MV-4-11 (cell line): ENCODE data around the gene RYR2.

Source experiments
- DNase-seq: peaks from one replicate; lab custom pipeline; 2025; lab: John Stamatoyannopoulos, UW

The RYR2 gene

DNA sequence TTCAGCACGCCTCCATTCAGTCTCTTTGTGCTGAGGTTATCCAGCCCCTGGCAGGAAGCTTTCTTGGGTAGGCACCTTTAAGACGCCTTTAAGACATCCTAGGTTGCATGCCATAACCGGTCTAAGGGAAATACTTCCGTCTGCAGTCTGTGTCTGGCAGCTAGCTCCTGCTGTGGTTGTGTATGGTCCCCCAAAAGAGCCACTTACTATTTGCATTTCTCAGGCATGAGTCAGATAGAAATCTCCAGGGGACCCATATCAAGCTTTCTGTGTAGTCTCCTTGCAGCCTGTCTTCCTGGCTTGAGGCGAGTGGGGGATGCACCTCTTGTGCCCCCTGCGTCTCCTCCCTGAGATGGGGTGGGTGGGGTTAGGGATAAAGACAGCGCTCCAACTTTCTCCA lies 10.0 kb upstream of the RYR2 start:
- no peak for DNase-seq

DNA sequence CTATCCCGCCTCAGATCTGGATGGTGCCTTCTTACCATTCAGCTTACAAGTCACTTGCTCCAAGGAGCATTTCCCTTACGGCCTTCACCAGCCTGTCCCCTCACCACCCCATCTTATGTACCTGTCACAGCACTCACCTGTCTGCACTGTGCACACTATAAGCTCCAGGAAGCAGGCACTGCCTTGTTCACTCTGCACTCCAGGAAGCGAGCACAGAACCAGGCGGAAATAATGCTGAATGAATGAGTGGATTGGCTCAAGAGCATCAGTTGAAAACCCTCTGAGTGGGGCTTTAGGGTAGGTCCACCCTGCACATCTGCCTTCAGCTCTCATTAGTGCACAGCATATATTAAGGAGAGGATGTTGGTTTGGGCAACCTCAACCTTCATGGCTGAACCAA lies 8.9 kb upstream of the RYR2 start:
- DNase-seq, result no peak

DNA sequence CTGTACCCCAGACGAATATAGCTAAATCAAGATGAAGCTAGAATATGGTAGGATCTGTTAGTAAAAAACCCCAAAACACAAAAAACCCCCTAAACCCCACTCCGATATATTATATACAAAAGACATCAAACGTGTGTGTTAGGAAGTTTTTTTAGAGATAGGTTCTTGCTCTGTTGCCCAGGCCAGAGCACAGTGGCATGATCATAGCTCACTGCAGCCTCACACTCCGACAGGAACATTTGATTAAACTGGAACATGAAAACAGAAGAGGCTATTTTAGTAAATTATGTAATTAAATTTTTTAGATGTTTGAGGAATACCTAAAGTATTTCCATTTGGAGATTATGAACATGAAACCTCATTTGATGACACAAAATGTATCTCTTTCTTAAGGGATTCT lies 8.2 kb upstream of the RYR2 start:
- DNase-seq, result no peak

DNA sequence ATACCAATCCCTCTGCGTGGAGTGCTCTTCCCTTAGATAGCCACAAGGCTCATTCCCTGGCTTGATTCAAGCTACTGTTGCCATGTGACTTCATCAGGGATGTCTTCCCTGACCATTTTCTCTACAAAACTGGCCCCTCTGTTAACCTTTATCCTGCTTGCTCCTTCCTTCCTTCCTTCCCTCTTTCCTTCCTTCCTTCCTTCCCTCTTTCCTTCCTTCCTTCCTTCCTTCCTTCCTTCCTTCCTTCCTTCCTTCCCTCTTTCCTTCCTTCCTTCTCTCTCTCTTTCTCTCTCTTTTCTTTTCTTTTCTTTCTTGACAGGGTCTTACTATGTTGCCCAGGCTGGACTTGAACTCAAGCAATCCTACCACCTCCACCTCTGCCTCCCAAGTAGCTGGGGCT lies 6.2 kb upstream of the RYR2 start:
- DNase-seq, result no peak

DNA sequence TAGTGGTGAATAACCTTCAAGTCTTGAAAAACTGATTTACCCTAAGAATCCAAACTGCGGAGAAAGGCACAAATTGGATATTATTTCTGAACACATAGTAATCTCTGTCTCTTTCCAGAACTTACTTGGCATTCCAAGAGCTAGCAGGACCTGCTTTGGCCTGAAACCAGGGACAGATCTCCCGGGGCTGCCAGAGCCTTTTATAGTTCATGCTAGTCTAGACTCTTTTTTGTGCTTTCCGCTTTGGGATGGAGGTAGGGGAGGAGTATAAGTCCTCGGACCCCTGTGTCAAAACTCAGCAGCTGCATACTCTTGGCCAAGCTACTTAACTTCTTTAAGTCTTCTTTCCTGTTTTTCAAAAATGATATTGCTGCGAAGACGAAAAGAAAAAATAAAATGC lies 3.8 kb upstream of the RYR2 start:
- no peak for DNase-seq

DNA sequence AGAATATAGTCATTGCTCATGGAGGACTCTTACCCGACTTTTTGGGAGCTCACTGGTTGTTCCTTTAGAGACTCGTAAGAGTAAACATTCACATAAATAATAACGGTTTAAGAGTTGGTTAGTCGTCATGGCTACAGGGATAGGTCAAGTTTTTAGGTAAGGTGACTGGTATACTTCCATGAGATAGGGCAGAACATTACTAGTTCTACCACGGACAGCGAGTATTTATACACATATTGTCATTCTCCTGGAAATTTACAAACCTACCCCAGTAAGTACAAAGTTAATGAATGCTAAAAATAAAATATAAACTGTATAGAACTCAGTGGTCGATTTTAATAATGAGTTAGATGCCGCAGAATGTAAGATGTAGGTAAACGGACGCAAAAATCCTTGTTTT lies 1.2 kb upstream of the RYR2 start:
- no peak for DNase-seq

DNA sequence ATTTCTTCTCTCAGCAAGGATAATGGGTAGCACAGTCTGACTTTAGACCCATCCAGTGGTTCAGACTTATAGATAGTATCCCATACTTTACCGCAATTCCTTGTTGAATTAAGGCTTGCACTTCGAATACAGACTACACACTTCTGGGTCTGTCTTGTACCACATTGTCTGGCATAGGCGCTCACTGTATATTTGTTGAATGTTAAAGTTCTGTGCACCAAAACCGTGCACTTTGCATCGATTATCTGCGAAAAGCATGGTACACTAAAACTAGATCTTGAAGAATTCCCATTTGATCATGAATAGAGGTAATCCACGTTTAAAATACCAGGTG lies 556 bp upstream of the RYR2 start:
- no peak for DNase-seq

DNA sequence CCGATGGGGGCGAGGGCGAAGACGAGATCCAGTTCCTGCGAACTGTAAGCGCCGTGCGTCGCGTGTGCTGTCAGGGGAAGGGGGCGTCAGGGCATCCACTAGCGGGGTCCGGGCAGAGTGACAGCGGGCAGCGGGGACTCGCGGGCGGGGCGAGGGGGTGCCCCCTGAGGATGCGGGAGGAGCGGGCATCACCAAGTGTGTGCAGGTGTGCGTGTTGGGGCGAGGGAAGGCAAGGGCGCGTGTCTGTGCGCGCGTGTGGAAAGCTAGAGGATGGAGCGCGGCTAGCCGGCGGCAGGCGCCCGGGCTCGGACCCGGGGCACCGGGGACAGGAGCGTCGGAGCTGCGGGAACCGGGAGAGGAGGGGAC lies 525 bp downstream of the RYR2 start:
- no peak for DNase-seq

DNA sequence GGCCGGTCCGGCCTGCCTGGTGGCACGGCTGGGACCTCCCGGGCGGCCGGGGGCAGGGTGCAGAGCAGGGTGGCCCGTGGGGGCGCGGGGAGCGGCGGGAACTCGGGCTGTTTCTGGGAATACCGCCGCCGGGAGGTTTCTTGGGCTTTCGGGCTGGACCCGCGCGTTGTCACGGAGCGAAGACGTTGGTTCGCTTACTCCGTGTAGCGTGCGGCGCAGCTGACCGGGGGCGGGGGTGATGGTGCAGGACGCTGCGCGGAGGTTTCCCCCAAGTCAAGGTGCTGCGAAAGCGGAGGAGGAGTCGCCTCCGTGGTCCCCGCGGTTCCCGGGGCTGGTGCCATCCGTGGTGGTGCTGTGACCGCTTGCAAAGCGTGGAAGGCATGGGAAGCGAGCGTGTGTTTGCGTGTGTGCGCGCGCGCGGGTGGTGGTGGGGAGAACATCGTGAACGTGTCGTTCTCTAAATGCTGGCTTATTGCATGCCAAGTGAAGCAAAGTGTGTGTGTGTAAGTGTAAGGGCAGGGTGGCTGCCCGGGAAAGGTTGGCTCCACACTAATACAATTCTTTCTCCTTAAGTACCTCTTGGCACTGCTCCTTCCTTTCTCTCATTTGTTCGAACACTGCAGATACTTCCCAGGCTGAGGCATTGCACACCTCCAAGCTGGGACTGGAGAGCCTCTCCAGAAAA lies 1.1 kb downstream of the RYR2 start:
- DNase-seq, result no peak

DNA sequence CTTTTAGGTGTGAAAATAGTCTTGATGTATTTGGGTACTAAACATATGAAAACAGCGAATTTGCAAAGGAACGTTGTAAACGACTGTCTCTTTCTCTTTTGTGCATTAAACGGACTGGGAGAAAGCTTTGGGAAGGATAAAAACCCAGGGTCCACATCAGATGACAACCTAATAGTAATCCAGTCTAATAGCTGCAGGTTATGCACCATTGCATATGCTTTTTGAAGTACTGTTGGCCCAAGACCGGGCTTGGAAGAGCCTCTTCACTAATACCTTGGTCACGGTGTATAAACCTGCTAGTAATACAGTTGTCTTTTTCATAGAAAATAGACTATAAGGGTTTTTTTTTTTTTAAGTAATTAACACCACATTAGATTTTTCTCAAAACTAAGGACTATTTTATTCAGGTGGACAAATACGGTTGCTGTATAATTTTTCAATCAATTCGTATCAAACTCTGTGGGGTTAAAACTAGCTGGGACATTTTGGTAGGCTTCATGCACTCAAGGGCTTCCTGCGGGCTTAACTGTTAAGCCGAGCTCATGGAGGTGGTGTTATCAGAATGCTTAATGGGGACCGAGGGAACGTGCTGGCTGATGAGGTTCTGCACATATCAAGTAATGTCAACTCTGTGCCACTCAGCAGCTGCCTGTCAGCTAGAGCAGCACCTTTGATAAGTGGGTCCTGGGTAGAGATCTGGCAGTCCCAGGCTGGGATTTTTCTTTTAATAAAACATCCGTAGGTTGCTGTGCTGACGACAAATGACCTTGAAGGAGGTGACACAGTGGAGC lies 2.1 kb downstream of the RYR2 start:
- no peak for DNase-seq

DNA sequence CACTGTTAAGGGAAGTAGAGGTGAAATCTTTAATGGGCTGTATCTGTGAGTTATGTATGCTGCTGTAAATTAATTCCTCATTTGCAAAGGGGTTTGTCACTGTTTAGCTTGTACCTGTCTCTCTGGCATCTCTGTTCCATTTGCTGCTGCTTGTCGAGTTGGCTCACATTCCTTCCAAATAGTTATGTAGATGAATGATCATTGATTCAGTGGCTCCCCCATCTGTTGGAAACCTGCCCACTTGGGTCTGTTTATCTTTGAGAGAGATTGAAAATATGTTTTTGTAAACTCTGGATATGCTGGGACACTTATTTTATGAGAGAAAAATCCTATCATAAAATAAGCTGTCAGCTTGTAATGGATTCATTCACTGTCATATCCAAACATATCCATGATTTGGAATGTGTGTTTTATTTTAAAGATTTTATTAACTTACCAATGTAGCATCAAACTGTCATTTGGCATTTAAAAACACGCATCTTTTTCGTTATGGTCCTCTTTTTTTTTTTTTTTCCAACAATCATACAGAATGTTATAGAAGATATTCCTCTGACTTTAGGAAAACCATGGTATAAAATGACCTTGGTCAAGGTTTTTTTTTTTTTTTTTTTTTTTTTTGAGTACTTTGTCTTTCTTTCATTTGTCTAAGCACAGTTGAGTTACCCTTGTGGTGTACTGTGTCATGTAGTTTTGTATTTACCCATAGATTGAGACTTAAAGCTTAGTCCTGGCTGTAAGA lies 3.5 kb downstream of the RYR2 start:
- no peak for DNase-seq

DNA sequence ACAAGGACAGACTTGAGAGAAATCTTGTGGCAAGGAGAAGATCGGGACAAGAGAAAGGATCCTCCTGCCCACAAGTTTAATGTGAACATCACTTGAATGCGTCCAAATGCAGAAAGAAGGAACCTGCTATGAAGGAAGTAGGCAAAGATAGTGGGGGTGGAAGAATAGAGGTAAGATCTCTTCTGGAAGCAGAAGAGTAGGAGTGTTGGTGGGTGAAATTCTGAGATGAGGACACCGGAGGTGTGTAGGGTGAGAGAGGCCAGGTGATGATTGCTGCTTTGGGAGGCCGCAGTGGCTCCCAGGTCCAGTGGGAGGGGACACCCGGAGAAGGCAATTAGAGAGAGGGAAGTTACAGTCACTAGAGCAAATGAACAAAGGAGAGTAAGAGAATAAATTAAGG lies 6.8 kb downstream of the RYR2 start:
- no peak for DNase-seq

DNA sequence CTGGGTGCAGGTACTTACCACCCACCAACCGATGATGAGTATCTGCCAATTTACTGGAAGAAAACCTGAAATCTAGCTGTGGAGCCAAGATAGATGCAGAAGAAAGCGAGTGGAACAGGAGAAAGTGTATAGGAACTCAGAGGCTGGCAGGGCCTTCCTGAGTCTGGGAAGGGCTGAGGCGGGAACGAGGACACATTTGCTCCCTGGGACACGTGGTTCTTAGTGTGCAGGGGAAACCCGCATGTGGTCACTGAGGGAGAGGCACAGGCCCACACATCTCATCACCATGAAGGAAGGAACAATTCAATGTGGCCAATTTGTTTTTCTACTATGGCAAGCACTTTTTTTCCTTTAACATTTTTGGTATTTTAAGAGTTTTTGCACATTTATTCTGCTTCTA lies 8.2 kb downstream of the RYR2 start:
- no peak for DNase-seq

DNA sequence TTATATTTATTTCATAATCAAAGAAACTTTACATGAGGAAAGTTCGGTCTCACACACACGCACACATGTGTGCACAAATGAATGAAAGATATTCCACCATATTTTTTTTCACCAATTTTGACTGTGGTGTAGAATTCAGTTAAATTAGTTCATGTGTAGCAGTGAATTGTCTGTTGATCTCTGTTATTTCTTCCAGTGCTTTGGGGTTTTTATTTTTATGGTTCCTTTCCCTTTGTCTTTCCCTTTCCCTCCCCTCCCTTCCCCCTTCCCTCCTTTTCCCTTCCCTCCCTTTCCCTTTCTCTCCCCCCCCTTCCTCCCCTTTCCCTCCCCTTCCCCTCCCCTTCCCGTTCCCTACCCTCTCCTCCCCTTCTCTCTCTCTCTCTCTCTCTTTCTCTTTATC lies 8.9 kb downstream of the RYR2 start:
- no peak for DNase-seq

DNA sequence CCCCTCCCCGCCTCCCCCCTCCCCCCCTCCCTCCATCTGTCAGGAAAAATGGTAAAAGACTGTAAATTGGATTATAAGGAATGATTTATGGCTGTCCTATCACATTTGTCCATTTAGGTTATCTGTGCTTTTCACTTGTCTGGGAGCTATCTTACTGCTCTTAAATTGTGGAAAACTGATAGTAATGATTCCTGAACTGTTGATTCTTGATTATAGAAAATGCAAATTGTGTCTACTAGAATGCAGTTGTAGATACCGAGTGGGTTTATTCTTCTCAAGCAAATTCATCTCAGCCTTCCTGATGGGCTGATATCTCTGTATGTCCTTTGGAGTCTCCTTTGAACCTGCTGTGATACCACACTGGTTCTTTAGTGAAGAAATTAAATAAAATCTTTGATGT lies 12.3 kb downstream of the RYR2 start:
- no peak for DNase-seq

DNA sequence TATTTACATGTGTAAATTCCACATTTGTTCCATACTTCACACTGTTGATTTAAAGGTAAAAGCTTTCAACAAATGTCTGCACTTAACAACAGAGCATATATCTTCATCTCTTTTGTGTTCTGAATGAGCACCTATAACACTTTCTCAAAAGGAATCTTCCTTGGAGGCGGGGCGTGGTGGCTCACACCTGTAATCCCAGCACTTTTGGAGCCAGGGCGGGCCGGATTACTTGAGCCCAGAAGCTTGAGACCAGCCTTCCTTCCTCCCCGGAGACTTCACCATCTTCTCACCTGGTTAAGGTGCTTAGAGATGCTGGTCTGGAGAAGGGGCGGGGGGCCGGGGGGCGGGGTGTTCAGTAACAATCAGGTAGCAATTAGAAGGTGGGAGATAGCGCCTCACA lies 16.5 kb downstream of the RYR2 start:
- no peak for DNase-seq

DNA sequence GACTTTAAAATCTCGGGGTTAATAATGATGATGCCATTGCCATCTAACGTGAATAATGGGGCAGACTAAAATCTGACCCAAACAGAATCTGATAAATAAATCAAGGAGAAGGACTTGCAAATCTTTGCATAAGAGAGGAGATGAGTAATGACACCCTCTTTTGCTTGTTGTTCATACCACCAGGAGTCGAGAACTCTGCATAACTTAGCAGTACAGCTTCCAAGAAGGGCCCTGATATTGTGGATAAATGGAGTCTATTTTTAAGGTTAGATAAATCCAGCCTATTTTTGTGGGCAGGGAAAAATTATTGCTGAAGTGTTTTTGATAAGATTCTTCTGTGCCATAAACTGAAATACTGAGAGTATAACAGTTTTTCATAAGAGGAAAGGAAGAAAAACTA lies 17.3 kb downstream of the RYR2 start:
- DNase-seq, result no peak

DNA sequence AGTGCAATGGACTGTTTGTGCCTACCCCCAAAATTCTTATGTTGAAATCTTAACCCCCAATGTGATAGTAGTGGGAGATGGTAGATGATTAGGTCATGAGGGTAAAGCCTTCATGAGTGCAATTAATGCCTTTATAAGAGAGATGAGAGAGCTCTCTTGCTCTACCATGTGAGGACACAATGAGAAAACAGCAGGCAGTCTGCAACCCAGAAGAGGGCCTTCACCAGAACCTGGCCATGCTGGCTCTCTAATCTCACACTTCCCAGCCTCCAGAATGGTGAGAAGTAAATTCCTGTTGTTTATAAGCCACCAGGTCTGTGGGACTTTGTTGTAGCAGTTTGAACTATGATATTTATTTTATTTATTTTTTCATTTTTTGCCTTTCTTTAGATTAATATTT lies 21.0 kb downstream of the RYR2 start:
- no peak for DNase-seq

DNA sequence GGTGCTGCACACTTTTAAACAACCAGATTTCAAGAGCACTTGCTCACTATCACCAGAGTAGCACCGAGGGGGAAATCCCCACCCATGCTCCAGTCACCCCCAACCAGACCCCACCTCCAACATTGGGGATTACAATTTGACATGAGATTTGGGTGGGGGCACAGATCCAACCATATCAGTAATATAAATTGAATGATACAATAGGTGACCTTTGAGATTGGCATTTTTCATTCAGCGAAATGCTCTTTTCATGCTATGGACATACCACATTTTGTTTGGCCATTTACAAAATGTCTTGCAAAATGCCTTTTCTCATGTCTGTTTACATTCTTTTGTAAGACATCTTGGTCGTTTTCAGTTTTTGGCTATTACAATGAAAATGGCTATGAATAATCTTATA lies 23.9 kb downstream of the RYR2 start:
- DNase-seq, result no peak

DNA sequence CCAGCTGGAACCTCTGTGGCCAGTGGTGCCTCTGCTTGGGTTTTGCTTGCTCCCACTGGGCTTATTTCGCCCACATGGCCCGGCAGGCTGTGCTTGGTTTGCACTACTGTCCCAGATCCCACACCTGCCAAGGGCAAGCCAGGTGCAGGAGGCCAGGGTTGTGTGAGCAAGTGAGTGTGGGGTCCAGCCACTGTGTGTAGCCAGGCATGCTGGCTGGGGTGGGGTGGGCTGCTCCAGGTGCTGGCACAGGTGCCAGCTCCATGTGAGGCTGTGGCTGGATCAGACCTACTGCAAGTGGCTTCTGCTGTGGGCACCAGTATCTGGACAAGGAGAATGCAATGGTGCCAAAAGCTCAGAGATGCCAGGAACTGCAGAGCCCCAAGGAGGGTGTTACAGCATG lies 28.5 kb downstream of the RYR2 start:
- DNase-seq, result no peak

DNA sequence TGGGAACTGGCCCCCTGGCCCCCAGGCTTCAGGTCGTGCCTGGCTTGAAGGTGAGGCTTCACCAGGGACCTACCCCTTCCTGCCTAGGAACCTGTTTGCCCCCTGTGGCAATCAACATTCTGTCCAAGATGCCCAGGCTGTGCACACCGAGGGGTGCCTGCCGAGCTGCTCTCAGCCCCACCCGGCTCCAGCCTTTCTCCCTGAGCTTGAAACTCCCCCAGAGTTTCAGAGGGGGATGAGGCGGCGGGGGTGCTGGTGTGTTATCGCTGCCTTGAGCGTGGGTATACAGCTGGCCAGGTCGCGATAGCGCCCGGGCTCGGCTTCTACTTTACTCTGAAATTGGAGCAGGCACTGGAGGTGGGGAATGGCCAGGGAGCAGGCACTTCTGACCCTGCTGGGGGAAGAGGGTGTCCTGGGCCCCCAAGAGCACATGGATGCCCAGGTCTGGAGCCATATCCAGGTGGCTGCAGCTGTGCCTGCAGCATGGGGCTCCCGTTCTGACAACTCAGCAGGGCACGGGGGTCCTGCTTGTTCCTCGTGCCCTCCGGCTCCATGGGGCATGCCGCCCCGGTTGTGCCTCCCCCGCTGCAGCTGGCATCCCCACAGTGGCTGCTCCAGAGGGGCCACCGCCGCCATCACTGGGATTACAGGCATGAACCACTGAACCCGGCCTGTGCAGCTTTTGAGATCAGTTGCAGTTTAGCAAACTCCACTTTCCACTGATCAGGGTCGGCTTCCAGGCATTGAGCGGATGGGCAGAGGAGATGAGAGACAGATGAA lies 29.8 kb downstream of the RYR2 start:
- no peak for DNase-seq

DNA sequence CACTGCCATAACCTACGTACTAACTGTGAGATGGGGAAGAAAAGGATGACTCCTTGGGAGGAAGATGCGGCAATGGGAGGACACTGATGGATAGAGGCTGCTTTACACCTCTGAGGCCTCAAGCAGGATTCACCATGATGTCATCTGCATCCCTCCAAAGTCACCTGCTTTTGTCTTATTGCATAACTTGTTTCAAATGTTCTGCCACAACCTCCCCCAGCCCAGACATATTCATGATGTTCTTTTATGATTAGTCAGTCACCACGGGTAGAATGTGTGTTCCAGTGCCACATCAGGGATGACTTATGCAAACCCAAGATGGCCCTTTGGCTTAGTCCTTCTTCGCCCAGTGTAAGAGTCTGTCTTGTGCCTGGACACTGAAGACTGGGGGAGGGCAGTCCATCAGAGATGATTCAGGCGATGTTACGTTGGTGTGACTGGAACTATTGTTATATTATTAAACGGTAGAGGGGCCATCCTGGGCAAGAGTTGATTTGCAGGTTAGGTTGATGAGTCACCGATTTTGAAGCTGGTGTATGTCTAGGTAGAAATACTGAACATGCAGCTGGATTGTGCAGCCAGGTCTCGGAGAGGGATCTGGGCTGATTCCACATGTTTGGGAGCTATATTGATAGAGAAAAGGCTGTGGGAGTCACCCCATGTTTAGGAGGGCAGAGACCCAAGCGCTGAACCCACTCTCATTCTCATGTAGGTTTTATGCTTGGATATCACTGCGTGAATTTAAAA lies 32.6 kb downstream of the RYR2 start:
- no peak for DNase-seq
